Measurements from ENCODE around the gene CLIC2.
A peak's percentile ranks its signal among the peaks of the same experiment; 100 is the strongest.
"Not testable (repeated sequence)": the region's sequence is repeated elsewhere in the genome, so short reads cannot be mapped to it uniquely, and the experiment has no call there.

Gene CLIC2

GRCh38 chrX:155334486-155335336, at the start of gene CLIC2:
Gene CLIC2, minus strand, starts transcription at chrX:155334614. Its CDS starts 187 bp downstream, at chrX:155334427.
- DNase-seq = no peak

DNA sequence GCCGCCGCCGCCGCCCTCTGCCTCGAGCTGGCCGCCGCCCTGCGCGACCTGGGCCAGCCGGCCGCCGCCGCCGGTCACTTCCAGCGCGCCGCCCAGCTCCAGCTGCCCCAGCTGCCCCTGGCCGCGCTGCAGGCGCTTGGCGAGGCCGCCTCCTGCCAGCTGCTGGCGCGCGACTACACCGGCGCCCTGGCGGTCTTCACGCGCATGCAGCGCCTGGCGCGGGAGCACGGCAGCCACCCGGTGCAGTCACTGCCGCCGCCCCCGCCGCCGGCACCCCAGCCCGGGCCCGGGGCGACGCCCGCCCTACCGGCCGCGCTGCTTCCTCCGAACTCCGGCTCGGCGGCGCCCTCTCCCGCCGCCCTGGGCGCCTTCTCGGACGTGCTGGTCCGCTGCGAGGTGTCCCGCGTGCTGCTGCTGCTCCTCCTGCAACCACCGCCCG, 48.1 kb upstream of the CLIC2 start:
- not testable (repeated sequence) for DNase-seq

DNA sequence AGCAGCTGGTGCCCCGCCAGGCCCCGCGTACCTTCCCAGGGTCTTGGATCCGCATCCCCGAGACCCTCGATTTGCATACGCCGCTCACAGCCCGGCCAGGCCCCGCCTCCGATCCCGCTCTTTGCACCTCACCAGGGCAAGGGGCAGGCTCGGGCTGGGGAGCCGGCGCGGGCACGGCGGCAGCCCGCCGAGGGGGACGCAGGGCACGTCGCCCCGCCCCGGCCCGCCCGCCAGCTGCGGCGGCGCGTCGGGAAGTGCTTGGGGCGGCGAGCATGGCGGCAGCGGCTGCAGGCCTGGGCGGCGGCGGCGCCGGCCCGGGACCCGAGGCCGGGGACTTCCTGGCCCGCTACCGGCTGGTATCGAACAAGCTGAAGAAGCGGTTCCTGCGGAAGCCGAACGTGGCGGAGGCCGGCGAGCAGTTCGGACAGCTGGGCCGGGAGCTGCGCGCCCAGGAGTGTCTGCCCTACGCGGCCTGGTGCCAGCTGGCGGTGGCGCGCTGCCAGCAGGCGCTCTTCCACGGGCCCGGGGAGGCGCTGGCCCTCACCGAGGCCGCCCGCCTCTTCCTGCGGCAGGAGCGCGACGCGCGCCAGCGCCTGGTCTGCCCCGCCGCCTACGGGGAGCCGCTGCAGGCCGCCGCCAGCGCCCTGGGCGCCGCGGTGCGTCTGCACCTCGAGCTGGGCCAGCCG, 47.6 kb upstream of the CLIC2 start, which contains the start of gene F8A2:
F8A2 (plus strand) TSS at position 253 of the 686 bp plus-strand sequence; CDS start at position 273, 20 bp downstream.
- DNase-seq = not testable (repeated sequence)

GRCh38 chrX:155379802-155380201, 45.4 kb upstream of the CLIC2 start:
- not testable (repeated sequence) for DNase-seq

DNA sequence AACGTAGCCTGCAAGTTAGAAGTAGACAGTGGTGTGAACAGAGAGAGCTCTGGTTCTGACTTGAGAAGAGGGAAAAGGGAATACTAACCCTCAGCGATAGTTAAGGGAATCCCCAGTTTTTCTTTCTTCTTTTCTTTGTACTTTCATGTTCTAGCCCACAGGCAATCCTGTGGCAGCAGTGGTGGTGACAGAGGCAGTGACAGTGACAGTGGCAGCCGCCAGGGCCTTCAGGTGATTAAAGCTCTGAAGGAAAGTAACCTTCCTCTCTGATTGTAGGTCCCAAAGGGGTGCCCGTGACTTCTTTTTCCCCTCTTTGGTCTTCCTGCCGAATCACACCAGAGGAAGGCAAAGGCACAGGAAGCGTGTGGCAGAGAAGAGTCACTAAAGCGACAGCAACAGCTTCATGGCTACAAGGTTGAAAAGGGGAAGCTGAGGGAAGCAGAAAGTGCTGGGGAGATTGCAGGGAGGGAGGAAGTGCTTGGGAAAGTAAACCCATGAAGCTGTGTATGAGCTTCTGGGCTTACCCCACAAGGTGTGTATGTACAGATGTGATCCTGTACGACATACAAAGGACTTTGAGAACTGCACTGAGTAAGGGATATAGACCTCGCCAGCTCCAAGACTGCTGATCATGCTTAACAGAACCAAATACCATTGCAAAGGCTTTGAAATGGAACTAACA, 39.5 kb upstream of the CLIC2 start:
- DNase-seq = not testable (repeated sequence)

GRCh38 chrX:155363712-155364111, 29.3 kb upstream of the CLIC2 start:
- not testable (repeated sequence) for DNase-seq

- DNase-seq = not testable (repeated sequence)
Observed at GRCh38 chrX:155349448-155349847, 15.0 kb upstream of the CLIC2 start.

DNA sequence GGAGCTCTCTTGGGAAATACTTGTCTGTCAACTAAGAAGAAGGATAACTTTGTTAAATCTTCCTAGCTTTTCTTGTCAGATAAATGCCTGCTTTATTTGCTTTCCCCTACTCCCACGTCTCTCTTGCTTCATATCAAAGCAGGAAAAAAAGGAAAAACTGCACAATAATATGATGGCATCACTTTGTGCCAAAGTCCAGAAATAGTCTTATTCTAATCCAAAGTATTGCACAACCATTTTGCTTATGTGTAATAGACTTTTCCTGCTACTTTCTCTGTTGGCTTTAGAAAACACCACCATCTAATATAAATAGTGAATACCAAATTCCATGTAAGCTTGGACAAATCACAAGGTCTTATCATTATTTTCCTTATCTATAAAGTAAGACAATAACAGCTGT, 11.3 kb upstream of the CLIC2 start:
- not testable (repeated sequence) for DNase-seq

GRCh38 chrX:155335337-155335712, 911 bp upstream of the CLIC2 start:
- not testable (repeated sequence) for DNase-seq

GRCh38 chrX:155333544-155334100, 792 bp downstream of the CLIC2 start:
- DNase-seq = no peak

DNA sequence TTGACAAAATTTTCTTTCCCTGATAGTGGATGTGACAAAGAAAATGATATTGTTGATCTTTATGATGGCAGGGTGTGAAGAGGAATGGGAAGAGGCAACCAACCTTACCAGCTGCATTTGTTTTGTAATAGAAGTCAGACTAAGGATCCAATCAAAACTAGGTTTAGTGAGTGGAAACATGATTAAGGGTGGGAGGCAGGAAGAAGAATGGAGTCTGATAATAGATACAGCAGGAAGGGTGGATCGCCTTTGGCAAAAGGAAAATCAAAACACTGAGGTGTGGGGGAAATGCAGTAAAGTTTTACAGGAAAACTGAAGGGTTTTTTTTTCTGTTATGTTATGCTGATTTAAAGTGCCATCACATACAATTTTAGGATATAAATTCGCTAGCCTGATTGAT, 3.4 kb downstream of the CLIC2 start:
- no peak for DNase-seq

DNA sequence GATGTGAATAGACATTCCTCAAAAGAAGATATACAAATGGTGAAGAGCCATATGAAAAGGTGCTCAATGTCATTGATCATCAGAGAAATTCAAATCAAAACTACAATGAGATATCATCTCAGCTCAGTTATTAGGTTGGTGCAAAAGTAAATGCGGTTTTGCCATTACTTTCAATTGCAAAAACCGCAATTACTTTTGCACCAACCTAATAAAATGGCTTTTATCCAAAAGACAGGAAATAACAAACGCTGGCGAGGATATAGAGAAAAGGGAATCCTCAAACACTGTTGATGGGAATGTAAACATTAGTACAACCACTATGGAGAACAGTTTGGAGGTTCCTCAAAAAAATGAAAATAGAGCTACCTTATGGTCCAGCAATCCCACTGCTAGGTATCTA, 5.1 kb downstream of the CLIC2 start:
- DNase-seq = no peak

- no peak for DNase-seq
Observed at GRCh38 chrX:155326610-155327009, 7.8 kb downstream of the CLIC2 start.

DNA sequence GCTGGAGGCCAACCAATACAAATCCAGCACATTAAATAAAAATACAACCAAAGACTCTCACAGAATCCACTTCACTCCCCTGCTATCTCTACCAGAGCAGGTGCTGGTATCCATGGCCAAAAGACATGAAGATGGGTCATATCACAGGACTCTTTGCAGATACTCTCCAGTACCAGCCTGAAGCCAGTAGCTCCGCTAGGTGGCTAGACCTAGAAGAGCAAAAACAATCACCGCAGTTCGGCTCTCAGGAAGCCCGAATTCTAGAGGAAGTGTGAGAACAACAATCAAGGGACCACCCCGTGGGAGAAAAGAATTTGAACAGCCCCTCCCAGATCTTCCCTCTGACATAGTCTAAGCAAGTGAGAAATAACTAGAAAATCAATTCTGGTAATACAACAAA, 20.2 kb downstream of the CLIC2 start:
- no peak for DNase-seq

DNA sequence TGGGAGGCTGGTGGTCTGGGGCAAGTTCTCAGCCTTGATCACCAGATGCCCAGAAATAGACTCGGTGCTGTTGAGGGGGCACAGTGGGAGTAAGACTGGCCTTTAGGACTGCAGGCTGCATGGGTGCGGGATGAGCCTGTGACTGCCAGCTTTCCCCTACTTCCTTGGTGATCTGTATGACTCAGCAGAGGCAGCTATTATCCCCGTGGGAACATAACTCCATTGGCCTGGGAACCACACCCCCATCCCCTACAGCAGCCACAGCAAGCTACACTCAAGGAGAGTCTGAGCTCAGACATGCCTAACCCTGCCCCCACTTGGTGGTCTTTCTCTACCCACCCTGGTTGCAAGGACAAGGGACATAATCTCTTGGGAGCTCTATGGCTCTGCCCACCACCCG, 20.6 kb downstream of the CLIC2 start:
- DNase-seq = no peak

GRCh38 chrX:155293771-155294170, 40.6 kb downstream of the CLIC2 start:
- DNase-seq = no peak

GRCh38 chrX:155279873-155280272, 54.5 kb downstream of the CLIC2 start:
- DNase-seq = no peak

GRCh38 chrX:155270969-155271368, 63.4 kb downstream of the CLIC2 start:
- DNase-seq = no peak

DNA sequence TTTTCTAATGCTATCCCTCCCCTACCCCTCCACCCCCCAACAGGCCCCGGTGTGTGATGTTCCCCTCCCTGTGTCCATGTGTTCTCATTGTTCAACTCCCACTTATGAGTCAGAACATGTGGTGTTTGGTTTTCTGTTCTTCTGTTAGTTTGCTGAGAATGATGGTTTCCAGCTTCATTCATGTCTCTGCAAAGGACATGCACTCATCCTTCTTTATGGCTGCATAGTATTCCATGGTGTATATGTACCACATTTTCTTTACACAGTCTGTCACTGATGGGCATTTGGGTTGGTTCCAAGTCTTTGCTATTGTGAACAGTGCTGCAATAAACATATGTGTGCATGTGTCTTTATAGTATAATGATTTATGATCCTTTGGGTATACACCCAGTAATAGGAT, 66.4 kb downstream of the CLIC2 start:
- DNase-seq = not testable (repeated sequence)

GRCh38 chrX:155266439-155266838, 68.0 kb downstream of the CLIC2 start:
- no peak for DNase-seq

GRCh38 chrX:155263854-155264628, 70.4 kb downstream of the CLIC2 start, which contains the start of gene RAB39B:
Gene RAB39B, minus strand, starts transcription at chrX:155264491. Its CDS starts 203 bp downstream, at chrX:155264288.
- peak; percentile 73 for DNase-seq
